Superior temporal gyrus (tissue), 1 donor: Measurements from ENCODE around the gene ZNF227.
"Not testable (repeated sequence)": the region's sequence is repeated elsewhere in the genome, so short reads cannot be mapped to it uniquely, and the experiment has no call there.

ENCODE experiments used
- DNase-seq: peaks from one replicate; pipeline ENCODE4 v3.0.0-alpha.2; 2016; ENCODE audit errors: extremely low spot score

The ZNF227 gene

DNA sequence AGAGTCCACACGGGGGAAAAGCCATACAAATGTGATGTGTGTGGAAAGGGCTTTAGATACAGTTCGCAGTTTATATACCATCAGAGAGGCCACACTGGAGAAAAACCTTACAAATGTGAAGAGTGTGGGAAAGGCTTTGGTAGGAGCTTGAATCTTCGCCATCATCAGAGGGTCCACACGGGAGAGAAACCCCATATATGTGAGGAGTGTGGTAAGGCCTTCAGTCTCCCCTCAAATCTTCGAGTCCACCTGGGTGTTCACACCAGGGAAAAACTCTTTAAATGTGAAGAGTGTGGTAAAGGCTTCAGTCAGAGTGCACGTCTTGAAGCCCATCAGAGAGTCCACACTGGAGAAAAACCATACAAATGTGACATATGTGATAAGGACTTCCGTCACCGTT is 24.1 kb downstream of the ZNF227 start:
- DNase-seq: no peak

DNA sequence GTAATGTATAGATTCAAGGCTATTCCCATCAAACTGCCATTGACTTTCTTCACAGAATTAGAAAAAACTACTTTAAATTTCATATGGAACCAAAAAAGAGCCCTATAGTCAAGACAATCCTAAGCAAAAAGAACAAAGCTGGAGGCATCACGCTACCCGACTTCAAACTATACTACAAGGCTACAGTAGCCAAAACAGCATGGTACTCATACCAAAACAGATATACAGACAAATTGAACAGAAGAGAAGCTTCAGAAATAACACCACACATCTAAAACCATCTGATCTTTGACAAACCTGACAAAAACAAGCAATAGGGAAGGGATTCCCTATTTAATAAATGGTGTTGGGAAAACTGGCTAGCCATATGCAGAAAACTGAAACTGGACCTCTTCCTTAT is 40.0 kb downstream of the ZNF227 start:
- DNase-seq: not testable (repeated sequence)

GRCh38 chr19:44253392-44253791 is 41.1 kb downstream of the ZNF227 start:
- not testable (repeated sequence) for DNase-seq

DNA sequence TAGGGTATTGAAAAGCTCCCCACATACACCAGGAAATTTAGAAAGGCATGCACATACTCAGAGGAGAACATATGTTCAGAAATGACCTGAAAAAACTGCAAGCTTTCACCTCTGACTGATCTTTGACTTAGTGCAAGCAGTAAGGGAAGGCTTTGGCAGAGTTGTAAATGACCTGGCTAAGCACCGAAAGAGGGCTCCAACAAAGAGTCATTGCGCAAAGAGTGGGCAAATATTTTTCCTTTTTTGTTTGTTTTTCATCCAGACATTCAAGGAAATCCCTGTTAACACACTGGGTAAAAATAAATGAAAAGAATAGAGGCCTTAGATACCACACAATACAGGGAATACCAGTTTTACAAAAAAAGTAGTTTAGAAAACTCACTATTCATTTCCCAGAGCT is 42.2 kb downstream of the ZNF227 start:
- DNase-seq: no peak

DNA sequence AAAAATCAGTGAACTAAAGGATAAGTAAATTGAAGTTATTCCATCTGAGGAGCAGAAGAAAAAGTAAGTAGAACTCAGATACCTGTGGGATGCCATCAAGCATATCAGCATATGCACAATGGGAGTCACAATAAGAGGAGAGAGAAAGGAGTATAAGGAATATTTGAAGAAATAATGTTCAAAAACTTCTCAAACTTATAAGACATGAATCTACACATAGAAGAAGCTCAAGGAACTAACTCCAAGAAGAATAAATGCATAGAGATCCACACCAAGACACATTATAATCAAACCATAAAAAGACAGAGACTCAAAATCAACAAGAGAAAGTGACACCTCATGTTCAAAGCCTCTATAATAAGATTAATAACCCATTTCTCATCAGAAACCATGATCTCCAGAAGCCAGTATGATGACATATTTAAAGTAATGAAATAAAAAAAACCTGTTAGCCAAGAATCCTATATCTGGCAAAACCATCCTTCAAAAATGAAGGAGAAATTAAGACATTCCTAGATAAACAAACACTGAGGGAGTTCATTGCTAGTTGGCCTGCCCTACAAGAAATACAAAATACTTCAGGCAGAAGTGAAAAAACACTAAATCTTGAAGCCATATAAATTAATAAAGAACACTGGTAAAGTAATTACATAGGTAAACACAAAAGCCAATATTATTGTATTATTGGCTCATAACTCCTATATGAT is 43.5 kb downstream of the ZNF227 start:
- no peak for DNase-seq

DNA sequence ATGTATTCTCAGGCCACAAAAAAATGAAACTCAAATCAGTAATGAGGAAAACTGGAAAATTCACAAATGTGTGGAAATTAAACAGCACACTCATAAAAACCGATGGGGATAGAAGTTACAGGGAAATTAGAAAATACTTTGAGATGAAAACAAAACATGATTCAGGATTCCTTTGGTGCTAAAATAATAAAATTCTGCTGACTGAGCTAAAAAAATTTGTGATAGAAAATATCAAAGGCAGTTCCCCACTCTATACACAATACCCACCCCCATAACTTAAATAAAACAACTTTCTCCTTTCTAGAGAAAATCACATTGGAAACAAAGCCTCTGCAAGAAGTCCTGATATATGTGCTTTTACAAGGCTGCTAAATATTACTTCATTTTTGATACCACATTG is 45.8 kb downstream of the ZNF227 start:
- no peak for DNase-seq

GRCh38 chr19:44258835-44259413 is 46.6 kb downstream of the ZNF227 start:
- DNase-seq: no peak

GRCh38 chr19:44260343-44260681 is 48.0 kb downstream of the ZNF227 start:
- no peak for DNase-seq

GRCh38 chr19:44260695-44261446 is 48.5 kb downstream of the ZNF227 start:
- DNase-seq: no peak

- DNase-seq: no peak
Observed at GRCh38 chr19:44277331-44277730, 65.0 kb downstream of the ZNF227 start.

DNA sequence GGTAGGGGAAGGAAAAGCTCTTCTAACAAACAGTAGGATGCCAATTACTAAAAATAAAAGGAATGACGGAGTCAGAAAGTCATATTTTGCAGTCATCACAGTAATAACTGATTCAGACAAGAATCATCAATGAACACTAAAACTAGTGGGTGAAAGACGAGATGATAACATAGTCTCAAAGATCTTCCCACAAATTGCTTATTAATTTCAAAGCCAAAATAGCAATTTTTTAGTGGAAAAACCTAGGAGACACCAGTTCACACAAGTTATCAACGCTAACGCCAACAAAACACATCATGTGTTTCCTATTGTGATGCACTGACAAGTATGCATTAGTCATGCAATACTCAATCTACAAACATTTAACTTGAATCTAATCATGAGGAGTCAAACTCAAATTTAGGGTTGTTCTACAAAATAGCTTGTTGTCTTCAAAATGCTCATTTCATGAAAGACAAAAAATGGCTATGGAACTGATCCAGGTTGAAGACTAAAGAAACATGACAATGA is 65.9 kb downstream of the ZNF227 start:
- DNase-seq: no peak

- no peak for DNase-seq
Observed at GRCh38 chr19:44280916-44281315, 68.6 kb downstream of the ZNF227 start.

- DNase-seq: no peak
Observed at GRCh38 chr19:44282846-44283245, 70.5 kb downstream of the ZNF227 start.

DNA sequence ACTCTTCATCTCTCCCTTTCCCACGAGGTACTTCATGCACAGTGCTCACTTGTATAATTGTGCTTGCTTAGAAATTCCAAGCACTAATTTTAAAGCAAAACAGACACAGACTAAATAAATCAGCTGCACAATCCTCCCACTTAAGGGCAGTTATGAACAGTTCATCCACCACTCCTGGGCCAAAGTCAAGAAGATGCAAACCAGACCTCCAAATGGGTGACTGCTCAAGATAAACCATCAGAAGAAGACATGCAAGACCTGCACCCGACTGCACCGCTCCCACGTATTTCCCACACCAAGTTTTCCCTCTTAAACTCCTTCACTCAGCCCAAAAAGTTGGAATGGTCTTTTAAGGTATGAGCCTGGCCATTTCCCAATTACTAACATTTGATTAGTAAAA is 72.6 kb downstream of the ZNF227 start:
- DNase-seq: no peak
